BJ (cell line): Measurements from ENCODE around the gene ZNF275. TPM values are rescaled to one million over a fixed set of nuclear protein-coding genes. Genes with fewer than 3 reads are reported as not detected.

ENCODE experiments used
- CTCF ChIA-PET: fragments of 350-600 bp; formaldehyde crosslinking; extraction: SDS; loops from one replicate; lab custom pipeline; 2021; ENCODE audit warnings: antibody characterized with exemption, inconsistent platforms; lab: Yijun Ruan, JAX
- POLR2A ChIA-PET: fragments of 300-600 bp; sonication (Branson Sonifier 250); formaldehyde crosslinking; extraction: SDS; loops from one replicate; lab custom pipeline; 2021; ENCODE audit warnings: antibody characterized with exemption; lab: Charles Lee
- DNase-seq: peaks from one replicate; pipeline ENCODE4 v3.0.0-alpha.2; 2011; ENCODE audit warnings: low read depth
- H3K27me3 ChIP-seq: 2 replicates; pipeline ENCODE4 v1.6.0; 2011; ENCODE audit warnings: low read length; ENCODE audit not compliant: control insufficient read depth, insufficient read depth
- H3K36me3 ChIP-seq: 2 replicates; pipeline ENCODE4 v1.5.1; 2011; ENCODE audit warnings: low read length; ENCODE audit not compliant: control insufficient read depth, insufficient read depth
- H3K4me3 ChIP-seq: 2 replicates; pipeline ENCODE4 v1.5.1; 2011; ENCODE audit warnings: low read depth, mild to moderate bottlenecking, control low read depth, low read length
- polyA plus RNA-seq: library from polyadenylated mRNA; depleted of rRNA; stranded (reverse); fragments of >200 nt; gene quantifications from 2 replicates; pipeline ENCODE4 v1.2.3, GENCODE V29; 2011
- TF ChIP-seq, protein P1 (sequence below): IDR thresholded peaks from 2 replicates; pipeline ENCODE4 v1.5.1; 2011; ENCODE audit warnings: low read depth, mild to moderate bottlenecking, control low read depth, inconsistent platforms, low read length, moderate library complexity; ENCODE audit not compliant: insufficient read depth

ZNF275 gene
- polyA plus RNA-seq, 1 experiment = 12.0 TPM

- Histone ChIP-seq H3K4me3 (no peak overlapping the region), H3K36me3 (no peaks in the 10 kb centered on the region), H3K27me3 (no peaks in the 10 kb centered on the region)
- TF ChIP-seq, protein P1, sequence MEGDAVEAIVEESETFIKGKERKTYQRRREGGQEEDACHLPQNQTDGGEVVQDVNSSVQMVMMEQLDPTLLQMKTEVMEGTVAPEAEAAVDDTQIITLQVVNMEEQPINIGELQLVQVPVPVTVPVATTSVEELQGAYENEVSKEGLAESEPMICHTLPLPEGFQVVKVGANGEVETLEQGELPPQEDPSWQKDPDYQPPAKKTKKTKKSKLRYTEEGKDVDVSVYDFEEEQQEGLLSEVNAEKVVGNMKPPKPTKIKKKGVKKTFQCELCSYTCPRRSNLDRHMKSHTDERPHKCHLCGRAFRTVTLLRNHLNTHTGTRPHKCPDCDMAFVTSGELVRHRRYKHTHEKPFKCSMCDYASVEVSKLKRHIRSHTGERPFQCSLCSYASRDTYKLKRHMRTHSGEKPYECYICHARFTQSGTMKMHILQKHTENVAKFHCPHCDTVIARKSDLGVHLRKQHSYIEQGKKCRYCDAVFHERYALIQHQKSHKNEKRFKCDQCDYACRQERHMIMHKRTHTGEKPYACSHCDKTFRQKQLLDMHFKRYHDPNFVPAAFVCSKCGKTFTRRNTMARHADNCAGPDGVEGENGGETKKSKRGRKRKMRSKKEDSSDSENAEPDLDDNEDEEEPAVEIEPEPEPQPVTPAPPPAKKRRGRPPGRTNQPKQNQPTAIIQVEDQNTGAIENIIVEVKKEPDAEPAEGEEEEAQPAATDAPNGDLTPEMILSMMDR = no peak
- ChIA-PET POLR2A (no interaction called here), CTCF (no interaction called here)
- no peak for DNase-seq
These were observed 39.0 kb downstream of the ZNF275 start for GRCh38 chrX:153372949-153373348.

- POLR2A ChIA-PET = no interaction called here
- no peak for DNase-seq
- Histone ChIP-seq H3K27me3 (no peaks in the 10 kb centered on the region), H3K36me3 (no peaks in the 10 kb centered on the region), H3K4me3 (no peak overlapping the region)
- TF ChIP-seq, protein P1 = no peak
- CTCF ChIA-PET = interaction anchor here (1.2 kb wide), 1 partner anchor 19 kb away, joined by 3 read pairs; no protein-coding TSS in a partner anchor
These were observed 40.5 kb downstream of the ZNF275 start for GRCh38 chrX:153374426-153374825.

DNA sequence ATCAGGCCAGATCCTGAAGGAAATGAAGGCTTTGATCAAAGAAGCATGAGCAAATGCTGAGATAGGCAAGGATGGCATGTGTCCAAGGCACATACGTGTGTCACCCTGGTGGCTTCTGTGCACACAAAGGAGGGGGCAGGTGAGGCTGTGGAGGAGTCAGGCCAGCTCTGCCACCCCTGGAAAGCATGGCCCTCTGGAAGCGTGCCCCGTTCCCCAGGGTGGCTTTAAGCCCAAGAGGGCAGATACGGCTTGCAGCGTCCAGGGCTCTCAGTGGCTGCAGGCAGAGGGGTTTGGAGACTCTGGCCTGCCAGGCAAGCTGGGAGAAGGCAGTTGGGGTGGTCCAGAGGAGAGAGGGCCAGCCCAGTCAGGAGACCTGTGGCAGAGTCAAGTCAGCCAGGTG is 41.6 kb downstream of the ZNF275 start:
- Histone ChIP-seq H3K4me3 (no peak overlapping the region), H3K27me3 (no peaks in the 10 kb centered on the region), H3K36me3 (no peaks in the 10 kb centered on the region)
- POLR2A ChIA-PET = no interaction called here
- CTCF ChIA-PET = no interaction called here
- TF ChIP-seq, protein P1 = no peak
- DNase-seq = no peak

DNA sequence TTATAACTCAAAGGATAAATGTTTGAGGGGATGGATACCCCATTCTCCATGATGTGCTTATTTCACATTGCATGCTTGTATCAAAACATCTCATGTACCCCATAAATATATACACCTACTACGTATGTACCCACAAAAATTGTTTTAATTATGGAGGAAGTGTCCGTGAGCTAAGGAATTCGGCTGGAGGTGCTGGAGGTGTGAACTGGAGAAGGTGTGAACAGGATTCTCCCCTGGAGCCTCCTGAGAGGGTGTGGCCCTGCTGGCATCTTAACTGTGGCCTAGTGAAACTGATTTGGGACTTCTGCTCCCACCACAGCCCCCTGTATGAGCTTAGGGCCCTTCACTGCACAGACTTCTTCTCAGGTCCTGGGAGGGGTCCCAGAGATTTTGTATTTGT is 43.8 kb downstream of the ZNF275 start:
- ChIA-PET CTCF (no interaction called here), POLR2A (no interaction called here)
- H3K36me3 ChIP-seq = no peaks in the 10 kb centered on the region
- TF ChIP-seq, protein P1 = no peak
- no peaks in the 10 kb centered on the region for H3K27me3 ChIP-seq
- H3K4me3 ChIP-seq = no peak overlapping the region
- no peak for DNase-seq

DNA sequence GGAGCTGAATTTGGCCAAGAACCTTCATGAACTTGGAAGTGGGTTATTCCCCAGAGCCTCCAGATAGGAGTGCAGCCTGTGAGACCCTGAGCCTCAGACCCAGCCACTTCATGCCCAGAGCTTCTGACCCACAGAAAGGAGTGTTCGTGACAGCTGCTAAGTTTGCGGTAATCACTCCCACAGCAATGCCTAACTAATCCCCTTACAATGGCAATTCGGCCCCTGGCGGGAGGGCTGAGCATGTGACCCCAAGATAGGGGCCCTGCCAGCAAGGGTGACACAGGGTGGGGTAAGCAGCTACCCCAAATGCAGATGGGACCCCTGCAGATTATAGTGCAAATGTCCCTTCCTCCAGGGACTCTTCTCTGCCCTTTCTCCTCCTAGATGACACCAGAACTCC is 44.7 kb downstream of the ZNF275 start:
- ChIA-PET CTCF (no interaction called here), POLR2A (no interaction called here)
- DNase-seq = no peak
- TF ChIP-seq, protein P1 = no peak
- Histone ChIP-seq H3K27me3 (no peaks in the 10 kb centered on the region), H3K36me3 (no peaks in the 10 kb centered on the region), H3K4me3 (no peak overlapping the region)
